GM18858 (cell line): ENCODE data around the gene DERL3.

Source experiments
- ATAC-seq: cut with Tn5 transposase; IDR thresholded peaks from one replicate; pipeline ENCODE4 v1.9.1; 2021; ENCODE audit not compliant: unreplicated experiment

Gene DERL3

GRCh38 chr22:23804781-23805291 is 34.0 kb downstream of the DERL3 start:
- ATAC-seq: no peak

GRCh38 chr22:23803001-23803819 is 35.6 kb downstream of the DERL3 start:
- ATAC-seq: no peak

GRCh38 chr22:23801886-23802377 is 36.9 kb downstream of the DERL3 start:
- ATAC-seq: no peak

GRCh38 chr22:23801238-23801821 is 37.5 kb downstream of the DERL3 start:
- no peak for ATAC-seq

- no peak for ATAC-seq
Measured at GRCh38 chr22:23800297-23801237, 38.2 kb downstream of the DERL3 start.

GRCh38 chr22:23796461-23796860 is 42.3 kb downstream of the DERL3 start:
- no peak for ATAC-seq

GRCh38 chr22:23793326-23793725 is 45.5 kb downstream of the DERL3 start:
- no peak for ATAC-seq

- no peak for ATAC-seq
Measured at GRCh38 chr22:23791738-23792645, 46.8 kb downstream of the DERL3 start.

- ATAC-seq: no peak
Measured at GRCh38 chr22:23790819-23791737, 47.7 kb downstream of the DERL3 start.

- ATAC-seq: no peak
Measured at GRCh38 chr22:23789638-23790037, 49.2 kb downstream of the DERL3 start.

- ATAC-seq: no peak
Measured at GRCh38 chr22:23789121-23789520, 49.7 kb downstream of the DERL3 start.

- no peak for ATAC-seq
Measured at GRCh38 chr22:23787910-23788309, 50.9 kb downstream of the DERL3 start.

- no peak for ATAC-seq
Measured at GRCh38 chr22:23787600-23787896, 51.3 kb downstream of the DERL3 start.

GRCh38 chr22:23786752-23787599 is 51.8 kb downstream of the DERL3 start, which contains the start of gene SMARCB1:
SMARCB1 (plus strand) TSS chr22:23786966; CDS start chr22:23787170, 204 bp downstream.
- no peak for ATAC-seq

GRCh38 chr22:23786261-23786710 is 52.5 kb downstream of the DERL3 start:
- no peak for ATAC-seq
